Stimulated activated CD4-positive, alpha-beta T cell treated with anti-CD3 and anti-CD28 coated beads, Interleukin-12 subunit alpha, Interleukin-12 subunit beta, amount 100 ng/mL, for 4 hours (primary cell): Measurements from ENCODE around the gene GGCX.
"Not testable (repeated sequence)": the region's sequence is repeated elsewhere in the genome, so short reads cannot be mapped to it uniquely, and the experiment has no call there.

Source experiments
- DNase-seq: peaks from one replicate; pipeline ENCODE4 v3.0.0-alpha.2; 2020

The GGCX gene

GRCh38 chr2:85561280-85562212, at the start of gene GGCX:
Gene GGCX (minus strand): TSS chr2:85561493. CDS start chr2:85561428, 65 bp downstream.
- peak; percentile 92 for DNase-seq

- no peak for DNase-seq
Measured at GRCh38 chr2:85607268-85608215, 46.2 kb upstream of the GGCX start.

- DNase-seq = no peak
Measured at GRCh38 chr2:85606116-85606455, 44.8 kb upstream of the GGCX start.

- no peak for DNase-seq
Measured at GRCh38 chr2:85605406-85606115, 44.3 kb upstream of the GGCX start.

- no peak for DNase-seq
Measured at GRCh38 chr2:85604568-85605339, 43.5 kb upstream of the GGCX start.

- not testable (repeated sequence) for DNase-seq
Measured at GRCh38 chr2:85604133-85604444, 42.8 kb upstream of the GGCX start.

- peak; percentile 88 for DNase-seq
Measured at GRCh38 chr2:85602476-85603234, 41.4 kb upstream of the GGCX start, which contains the start of gene TMEM150A. Gene TMEM150A (minus strand): TSS chr2:85602698. CDS start chr2:85601948, 750 bp downstream.

GRCh38 chr2:85601771-85602475, 40.6 kb upstream of the GGCX start:
- DNase-seq = no peak

GRCh38 chr2:85600951-85601770, 39.9 kb upstream of the GGCX start:
- DNase-seq = no peak

- no peak for DNase-seq
Measured at GRCh38 chr2:85600235-85600575, 38.9 kb upstream of the GGCX start.

- no peak for DNase-seq
Measured at GRCh38 chr2:85599468-85600234, 38.4 kb upstream of the GGCX start.

- DNase-seq = no peak
Measured at GRCh38 chr2:85598594-85599340, 37.5 kb upstream of the GGCX start.

- DNase-seq = no peak
Measured at GRCh38 chr2:85597241-85597640, 35.9 kb upstream of the GGCX start.

- no peak for DNase-seq
Measured at GRCh38 chr2:85596486-85597143, 35.3 kb upstream of the GGCX start.

- no peak for DNase-seq
Measured at GRCh38 chr2:85596026-85596333, 34.7 kb upstream of the GGCX start.

- peak; percentile 80 for DNase-seq
Measured at GRCh38 chr2:85595301-85596025, 34.2 kb upstream of the GGCX start, which contains the start of gene RNF181. Gene RNF181 (plus strand): TSS chr2:85595745. CDS start chr2:85595764, 19 bp downstream.

- no peak for DNase-seq
Measured at GRCh38 chr2:85594715-85595300, 33.5 kb upstream of the GGCX start.
